Loucy (cell line): ENCODE data around the gene NHERF1.
A peak's percentile ranks its signal among the peaks of the same experiment; 100 is the strongest.

Experiments used
- CTCF ChIP-seq: fragments of 200-600 bp; sonication (generic); conservative IDR thresholded peaks from 2 replicates; pipeline ENCODE4 v1.5.1; 2014; ENCODE audit warnings: mild to moderate bottlenecking, antibody characterized with exemption, low read length
- EZH2phosphoT487 ChIP-seq: fragments of 200-600 bp; IDR thresholded peaks from 2 replicates; pipeline ENCODE4 v1.6.1; 2018; ENCODE audit warnings: antibody characterized with exemption, mild to moderate bottlenecking, moderate library complexity, borderline replicate concordance

- TF ChIP-seq CTCF (peak; percentile 95), EZH2phosphoT487 (no peak)
Measured at GRCh38 chr17:74780443-74781238, 32.2 kb downstream of the NHERF1 start.
